Subcutaneous abdominal adipose tissue (tissue), 5 donors: ENCODE results near the gene TMEM120B.
"Not testable (repeated sequence)": the region's sequence is repeated elsewhere in the genome, so short reads cannot be mapped to it uniquely, and the experiment has no call there.

Experiments
- H3K27ac ChIP-seq: one replicate; pipeline ENCODE4 v1.7.0; 2013; ENCODE audit warnings: low read depth, mild to moderate bottlenecking, inconsistent platforms, low read length, moderate library complexity
- H3K27me3 ChIP-seq, 5 donors: one replicate each; pipeline ENCODE4 v1.7.0; 2013; ENCODE audit warnings: low read length in 5 of 5, inconsistent platforms in 1 of 5; ENCODE audit not compliant: control insufficient read depth in 5 of 5, insufficient read depth in 4 of 5
- H3K36me3 ChIP-seq, 5 donors: one replicate each; pipeline ENCODE4 v1.7.0; 2013; ENCODE audit warnings: low read length in 5 of 5; ENCODE audit not compliant: control insufficient read depth in 5 of 5, insufficient read depth in 5 of 5
- H3K4me1 ChIP-seq, 5 donors: one replicate each; pipeline ENCODE4 v1.7.0; 2013; ENCODE audit warnings: low read length in 5 of 5, mild to moderate bottlenecking in 3 of 5, moderate library complexity in 1 of 5; ENCODE audit not compliant: control insufficient read depth in 5 of 5, insufficient read depth in 5 of 5
- H3K4me3 ChIP-seq, 5 donors: one replicate each; pipeline ENCODE4 v1.7.0; 2013; ENCODE audit warnings: low read length in 5 of 5, low read depth in 1 of 5
- H3K9ac ChIP-seq, 5 donors: one replicate each; pipeline ENCODE4 v1.7.0; 2013; ENCODE audit warnings: low read length in 5 of 5, mild to moderate bottlenecking in 4 of 5, moderate library complexity in 3 of 5
- H3K9me3 ChIP-seq, 5 donors: one replicate each; pipeline ENCODE4 v1.7.0; 2013; ENCODE audit warnings: low read length in 5 of 5; ENCODE audit not compliant: control insufficient read depth in 5 of 5
- donor health status: healthy.
- donor health status: healthy.
- donor health status: healthy.
- donor health status: healthy.
- donor health status: healthy.

Gene TMEM120B

GRCh38 chr12:121751749-121752351, 39.3 kb downstream of the TMEM120B start:
- H3K9me3 ChIP-seq = no peaks in the 10 kb centered on the region
- H3K9ac ChIP-seq = no peak overlapping the region
- H3K27ac ChIP-seq = no peak overlapping the region
- peaks cover 2 to 19% (median 10%) of the 10 kb centered on the region in 5 donors for H3K4me1 ChIP-seq
- no peaks in the 10 kb centered on the region for H3K27me3 ChIP-seq
- peaks cover 0 to 35% (median 30%) of the 10 kb centered on the region in 5 donors for H3K36me3 ChIP-seq
- no peak overlapping the region for H3K4me3 ChIP-seq

GRCh38 chr12:121753844-121754264, 41.3 kb downstream of the TMEM120B start:
- Histone ChIP-seq H3K4me3 (no peak overlapping the region), H3K9ac (no peak overlapping the region), H3K27me3 (no peaks in the 10 kb centered on the region), H3K27ac (no peak overlapping the region), H3K36me3 (peaks cover 0 to 36% (median 29%) of the 10 kb centered on the region in 5 donors), H3K4me1 (peaks cover 2 to 19% (median 10%) of the 10 kb centered on the region in 5 donors), H3K9me3 (no peaks in the 10 kb centered on the region)

GRCh38 chr12:121754836-121755235, 42.3 kb downstream of the TMEM120B start:
- Histone ChIP-seq H3K9me3 (no peaks in the 10 kb centered on the region), H3K27me3 (no peaks in the 10 kb centered on the region)

GRCh38 chr12:121755591-121755990, 43.0 kb downstream of the TMEM120B start:
- H3K27me3 ChIP-seq = no peaks in the 10 kb centered on the region
- no peaks in the 10 kb centered on the region for H3K9me3 ChIP-seq
- H3K36me3 ChIP-seq = peaks cover 0 to 28% (median 15%) of the 10 kb centered on the region in 5 donors
- no peak overlapping the region for H3K4me3 ChIP-seq
- H3K9ac ChIP-seq = no peak overlapping the region
- peaks cover 2 to 19% (median 10%) of the 10 kb centered on the region in 5 donors for H3K4me1 ChIP-seq
- no peak overlapping the region for H3K27ac ChIP-seq

More at GRCh38 chr12:121754836-121755235, 42.3 kb downstream of the TMEM120B start:
- Histone ChIP-seq H3K27ac (no peak overlapping the region), H3K4me3 (no peak overlapping the region), H3K36me3 (peaks cover 0 to 36% (median 21%) of the 10 kb centered on the region in 5 donors), H3K4me1 (peaks cover 2 to 19% (median 10%) of the 10 kb centered on the region in 5 donors), H3K9ac (no peak overlapping the region)

GRCh38 chr12:121758536-121758935, 46.0 kb downstream of the TMEM120B start:
- Histone ChIP-seq H3K36me3 (peaks cover 0 to 23% (median 19%) of the 10 kb centered on the region in 5 donors), H3K4me1 (peaks cover 2 to 18% (median 9%) of the 10 kb centered on the region in 5 donors)
- not testable (repeated sequence) for H3K27me3 ChIP-seq, H3K9me3 ChIP-seq, H3K4me3 ChIP-seq, H3K9ac ChIP-seq, H3K27ac ChIP-seq

- Histone ChIP-seq H3K36me3 (peaks cover 0 to 19% (median 13%) of the 10 kb centered on the region in 5 donors), H3K4me3 (no peak overlapping the region), H3K27ac (no peak overlapping the region), H3K4me1 (peaks cover 4 to 18% (median 6%) of the 10 kb centered on the region in 5 donors), H3K9me3 (no peaks in the 10 kb centered on the region), H3K27me3 (no peaks in the 10 kb centered on the region), H3K9ac (no peak overlapping the region)
Measured at GRCh38 chr12:121762269-121762668, 49.7 kb downstream of the TMEM120B start.

- Histone ChIP-seq H3K9ac (no peak overlapping the region), H3K27me3 (no peaks in the 10 kb centered on the region), H3K4me3 (no peak overlapping the region), H3K4me1 (peaks cover 9 to 42% (median 27%) of the 10 kb centered on the region in 5 donors), H3K36me3 (peaks cover 0 to 14% (median 7%) of the 10 kb centered on the region in 5 donors), H3K27ac (no peak overlapping the region), H3K9me3 (no peaks in the 10 kb centered on the region)
Measured at GRCh38 chr12:121764808-121765207, 52.3 kb downstream of the TMEM120B start.

GRCh38 chr12:121765573-121765972, 53.0 kb downstream of the TMEM120B start:
- H3K9me3 ChIP-seq = no peaks in the 10 kb centered on the region
- no peak overlapping the region for H3K27ac ChIP-seq
- H3K4me1 ChIP-seq = peaks cover 9 to 50% (median 35%) of the 10 kb centered on the region in 5 donors
- H3K36me3 ChIP-seq = peaks cover 0 to 14% (median 7%) of the 10 kb centered on the region in 5 donors
- H3K27me3 ChIP-seq = no peaks in the 10 kb centered on the region
- no peak overlapping the region for H3K4me3 ChIP-seq
- no peak overlapping the region for H3K9ac ChIP-seq

- no peaks in the 10 kb centered on the region for H3K9me3 ChIP-seq
- no peak overlapping the region for H3K4me3 ChIP-seq
- no peak overlapping the region for H3K27ac ChIP-seq
- H3K4me1 ChIP-seq = peaks cover 9 to 58% (median 44%) of the 10 kb centered on the region in 5 donors
- H3K9ac ChIP-seq = no peak overlapping the region
- peaks cover 0 to 12% (median 6%) of the 10 kb centered on the region in 5 donors for H3K36me3 ChIP-seq
- H3K27me3 ChIP-seq = no peaks in the 10 kb centered on the region
Measured at GRCh38 chr12:121766290-121767039, 53.9 kb downstream of the TMEM120B start.

GRCh38 chr12:121767525-121768016, 55.0 kb downstream of the TMEM120B start:
- Histone ChIP-seq H3K4me3 (peak overlapping the region in 2 of 5 donors; percentile 19 to 29), H3K27ac (peak overlapping the region; percentile 59)

More at GRCh38 chr12:121767525-121768016, 55.0 kb downstream of the TMEM120B start:
- H3K27me3 ChIP-seq = no peaks in the 10 kb centered on the region
- H3K9me3 ChIP-seq = no peaks in the 10 kb centered on the region
- peak overlapping the region in 1 of 5 donors; percentile 11 for H3K9ac ChIP-seq
- H3K36me3 ChIP-seq = peaks cover 0 to 9% (median 2%) of the 10 kb centered on the region in 5 donors
- peaks cover 9 to 69% (median 52%) of the 10 kb centered on the region in 5 donors for H3K4me1 ChIP-seq
